Nephron (organoid): ENCODE measurements around the gene KRTCAP3.

Source experiments
- H3K27ac Mint-ChIP-seq, 3 experiments: 2 replicates each; pipeline ENCODE4 v1.8.0; 2020; ENCODE audit warnings: mixed read lengths in 3 of 3, mild to moderate bottlenecking in 2 of 3, moderate library complexity in 1 of 3
- H3K27me3 Mint-ChIP-seq: 2 replicates; pipeline ENCODE4 v1.8.0; 2021; ENCODE audit warnings: low read depth, mild to moderate bottlenecking, moderate library complexity, mixed read lengths
- H3K36me3 Mint-ChIP-seq: 2 replicates; pipeline ENCODE4 v1.8.0; 2020; ENCODE audit warnings: low read depth, mixed read lengths
- H3K4me1 Mint-ChIP-seq: 2 replicates; pipeline ENCODE4 v1.8.0; 2020; ENCODE audit warnings: mixed read lengths
- H3K4me3 Mint-ChIP-seq, 3 experiments: 2 replicates each; pipeline ENCODE4 v1.8.0; 2020; ENCODE audit warnings: mild to moderate bottlenecking in 3 of 3, mixed read lengths in 3 of 3, moderate library complexity in 2 of 3
- H3K9me3 Mint-ChIP-seq: 2 replicates; pipeline ENCODE4 v1.8.0; 2020; ENCODE audit warnings: mixed read lengths
- TF ChIP-seq, protein P1 (sequence below), 3 experiments: fragments of 200-600 bp; sonication (generic); IDR thresholded peaks; one replicate each; pipeline ENCODE4 v1.5.0; 2021; ENCODE audit warnings: antibody characterized with exemption in 3 of 3; ENCODE audit not compliant: unreplicated experiment in 3 of 3

The KRTCAP3 gene

DNA sequence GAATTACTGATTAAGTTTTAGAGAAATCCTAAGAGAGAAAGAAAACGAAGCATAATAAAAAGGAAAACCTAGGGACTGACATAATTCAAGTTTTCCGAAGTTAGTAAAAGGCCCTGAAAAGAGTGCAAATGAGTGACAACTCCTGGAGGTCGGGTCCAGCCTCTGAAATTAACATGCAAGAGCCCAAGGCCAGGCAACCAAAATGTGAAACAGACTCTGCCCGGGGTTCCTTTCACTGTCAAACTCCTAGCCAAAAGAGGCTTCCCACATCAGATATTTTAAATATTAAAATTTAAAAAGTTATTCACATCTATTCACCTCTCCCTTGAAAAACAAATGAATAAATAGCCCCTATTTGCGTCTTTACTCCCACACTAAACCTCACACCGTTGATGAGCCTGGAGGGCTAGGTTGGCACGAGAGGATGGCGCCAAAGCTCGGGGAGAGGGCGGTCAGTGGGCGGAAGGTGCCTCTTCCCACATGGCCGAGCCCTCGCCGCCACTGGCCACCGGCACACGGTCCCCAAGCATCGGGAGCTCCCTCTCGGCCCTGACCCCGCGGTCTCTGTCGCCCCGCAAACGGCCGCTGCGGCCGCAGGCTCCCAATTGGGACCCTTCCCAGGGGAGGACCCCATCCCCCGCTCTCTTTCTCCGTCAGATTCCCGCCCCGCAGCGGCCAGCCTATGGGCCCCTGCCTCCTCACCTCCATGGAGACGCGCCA lies 33.4 kb upstream of the KRTCAP3 start:
- peak overlapping the region; percentile 78 to 84 (median 80) for H3K27ac Mint-ChIP-seq
- no peaks in the 10 kb centered on the region for H3K27me3 Mint-ChIP-seq
- peaks cover 23% of the 10 kb centered on the region for H3K4me1 Mint-ChIP-seq
- H3K4me3 Mint-ChIP-seq: peak overlapping the region; percentile 88 to 94 (median 92)
- H3K9me3 Mint-ChIP-seq: no peaks in the 10 kb centered on the region
- peaks cover 8% of the 10 kb centered on the region for H3K36me3 Mint-ChIP-seq
- TF ChIP-seq, protein P1, sequence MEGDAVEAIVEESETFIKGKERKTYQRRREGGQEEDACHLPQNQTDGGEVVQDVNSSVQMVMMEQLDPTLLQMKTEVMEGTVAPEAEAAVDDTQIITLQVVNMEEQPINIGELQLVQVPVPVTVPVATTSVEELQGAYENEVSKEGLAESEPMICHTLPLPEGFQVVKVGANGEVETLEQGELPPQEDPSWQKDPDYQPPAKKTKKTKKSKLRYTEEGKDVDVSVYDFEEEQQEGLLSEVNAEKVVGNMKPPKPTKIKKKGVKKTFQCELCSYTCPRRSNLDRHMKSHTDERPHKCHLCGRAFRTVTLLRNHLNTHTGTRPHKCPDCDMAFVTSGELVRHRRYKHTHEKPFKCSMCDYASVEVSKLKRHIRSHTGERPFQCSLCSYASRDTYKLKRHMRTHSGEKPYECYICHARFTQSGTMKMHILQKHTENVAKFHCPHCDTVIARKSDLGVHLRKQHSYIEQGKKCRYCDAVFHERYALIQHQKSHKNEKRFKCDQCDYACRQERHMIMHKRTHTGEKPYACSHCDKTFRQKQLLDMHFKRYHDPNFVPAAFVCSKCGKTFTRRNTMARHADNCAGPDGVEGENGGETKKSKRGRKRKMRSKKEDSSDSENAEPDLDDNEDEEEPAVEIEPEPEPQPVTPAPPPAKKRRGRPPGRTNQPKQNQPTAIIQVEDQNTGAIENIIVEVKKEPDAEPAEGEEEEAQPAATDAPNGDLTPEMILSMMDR (IDR thresholded peaks at IDR 0.05; ENCODE audit: unreplicated experiment in 3 of 3): no peak

DNA sequence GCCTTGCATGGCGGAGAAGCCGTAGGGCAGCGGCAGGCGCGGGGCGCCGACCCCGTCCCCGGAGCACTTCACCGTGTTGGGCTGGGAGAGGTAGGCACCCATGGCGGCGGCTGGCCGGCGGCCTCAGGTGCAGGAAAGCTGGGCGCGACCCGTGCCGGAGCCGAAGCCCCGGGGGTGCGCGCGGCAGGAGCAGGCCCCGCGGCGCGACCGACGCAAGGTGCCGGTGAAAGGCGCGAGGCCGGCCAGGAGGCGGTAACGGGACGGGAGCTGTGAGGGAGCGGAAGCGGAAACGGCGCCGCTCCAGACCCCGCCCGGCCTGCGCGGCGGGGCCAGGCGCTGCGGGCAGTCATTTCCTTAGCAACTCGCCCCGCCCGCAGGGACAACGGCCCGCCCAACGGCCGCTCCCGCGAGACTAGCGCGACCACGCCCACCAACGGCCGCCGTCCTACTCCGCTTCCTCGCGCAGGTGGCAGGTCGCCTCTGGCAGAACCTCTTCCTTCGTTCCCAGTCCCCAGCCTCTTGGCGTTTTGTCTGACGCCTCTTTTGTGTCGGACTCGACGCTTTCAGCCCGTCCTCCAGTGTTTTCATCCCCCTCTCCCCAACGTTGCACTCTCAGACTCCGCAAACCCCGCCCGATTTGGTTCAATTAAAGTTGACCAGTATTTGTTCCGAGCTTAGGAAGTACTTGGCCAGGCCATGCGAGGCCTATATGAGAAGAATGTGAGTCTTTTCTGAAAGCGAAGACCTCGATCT lies 32.7 kb upstream of the KRTCAP3 start, which contains the start of gene PPM1G:
Gene PPM1G (minus strand): TSS at position 271 of the 753 bp plus-strand sequence. CDS start 169 bp downstream, at position 102.
- peak within 1 kb of the TSS; percentile 88 to 97 (median 94) for H3K4me3 Mint-ChIP-seq
- peaks cover 23% of the 10 kb centered on the region for H3K4me1 Mint-ChIP-seq
- H3K27me3 Mint-ChIP-seq: no peaks in the 10 kb centered on the region
- peak within 1 kb of the TSS; percentile 92 to 97 (median 96) for H3K27ac Mint-ChIP-seq
- H3K36me3 Mint-ChIP-seq: peaks cover 8% of the 10 kb centered on the region
- H3K9me3 Mint-ChIP-seq: no peaks in the 10 kb centered on the region
- TF ChIP-seq, protein P1 (IDR thresholded peaks at IDR 0.05; ENCODE audit: unreplicated experiment in 3 of 3): no peak

DNA sequence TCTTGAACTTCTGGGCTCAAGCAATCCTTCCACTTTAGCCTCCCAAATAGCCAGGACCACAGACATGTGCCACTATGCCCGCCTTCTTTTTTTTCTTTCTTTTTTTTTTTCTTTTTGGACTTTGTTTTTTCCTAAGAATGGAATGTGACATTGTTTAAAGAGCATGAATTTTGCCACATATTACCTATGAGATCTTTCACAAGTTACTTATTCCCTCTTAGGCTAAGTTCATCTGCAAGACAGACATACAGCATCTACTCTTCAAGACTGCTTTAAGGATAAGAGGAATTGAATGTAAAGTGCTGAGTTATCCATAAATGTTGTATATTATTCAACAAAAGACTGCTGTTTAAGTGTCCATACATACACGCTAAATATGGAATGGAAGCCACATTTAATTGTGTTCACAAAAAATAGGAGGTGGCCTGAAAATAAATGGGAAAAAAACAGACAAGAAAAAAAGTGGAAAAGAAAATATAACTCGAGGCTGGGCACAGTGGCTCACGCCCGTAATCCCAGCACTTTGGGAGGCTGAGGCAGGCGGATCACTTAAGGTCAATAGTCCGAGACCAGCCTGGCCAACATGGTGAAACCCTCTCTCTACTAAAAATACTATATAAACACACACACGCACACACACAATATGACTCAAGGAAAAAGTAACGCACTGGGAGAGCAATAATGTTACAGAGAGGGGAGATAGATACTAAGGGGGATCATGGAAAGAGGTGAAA lies 29.6 kb upstream of the KRTCAP3 start:
- H3K4me3 Mint-ChIP-seq: peak overlapping the region; percentile 31 to 52 (median 31)
- H3K27me3 Mint-ChIP-seq: peaks cover 3% of the 10 kb centered on the region
- TF ChIP-seq, protein P1 (IDR thresholded peaks at IDR 0.05; ENCODE audit: unreplicated experiment in 3 of 3): no peak
- H3K27ac Mint-ChIP-seq: peak overlapping the region in 2 of 3 experiments; percentile 16 to 48
- no peaks in the 10 kb centered on the region for H3K9me3 Mint-ChIP-seq
- no peaks in the 10 kb centered on the region for H3K36me3 Mint-ChIP-seq
- H3K4me1 Mint-ChIP-seq: peaks cover 18% of the 10 kb centered on the region

DNA sequence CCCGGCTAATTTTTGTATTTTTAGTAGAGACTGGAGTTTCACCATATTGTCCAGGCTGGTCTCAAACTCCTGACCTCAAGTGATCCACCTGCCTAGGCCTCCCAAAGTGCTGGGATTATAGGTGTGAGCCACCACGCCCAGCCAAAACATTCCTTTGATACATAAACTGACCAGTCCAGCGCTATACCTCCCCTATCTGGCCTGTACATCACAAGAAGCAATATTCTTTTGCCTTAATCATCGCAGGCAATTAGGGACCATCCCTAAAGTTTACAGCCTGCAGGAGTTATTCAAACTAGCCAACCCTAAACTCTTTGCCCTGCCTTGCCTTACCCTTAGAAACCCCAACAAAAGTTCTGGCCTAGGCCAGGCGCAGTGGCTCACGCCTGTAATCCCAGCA lies 26.0 kb upstream of the KRTCAP3 start:
- Mint-ChIP-seq H3K27me3 (peaks cover 3% of the 10 kb centered on the region), H3K4me3 (no peak overlapping the region), H3K4me1 (peaks cover 4% of the 10 kb centered on the region)

DNA sequence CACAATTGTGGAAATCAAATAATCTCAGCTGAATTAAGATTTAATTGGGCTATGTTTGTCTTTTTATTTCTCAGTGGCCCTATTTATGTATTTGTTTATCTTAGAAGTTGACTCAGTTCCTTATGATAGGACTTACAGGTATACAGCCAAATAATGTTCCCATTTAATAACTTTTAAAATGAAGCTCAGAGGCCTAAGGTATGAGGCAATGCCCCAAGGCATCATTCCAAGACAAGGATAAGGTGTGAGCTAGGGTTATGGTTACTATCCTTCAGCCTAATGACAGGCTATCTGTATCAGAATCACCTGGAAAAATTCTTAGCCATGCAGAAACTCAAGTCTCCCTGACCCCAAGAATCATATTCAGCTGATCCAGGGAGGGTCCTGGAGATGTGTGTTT lies 21.2 kb upstream of the KRTCAP3 start:
- no peak overlapping the region for H3K4me3 Mint-ChIP-seq
- no peak overlapping the region for H3K27ac Mint-ChIP-seq
- no peaks in the 10 kb centered on the region for H3K36me3 Mint-ChIP-seq
- TF ChIP-seq, protein P1 (IDR thresholded peaks at IDR 0.05; ENCODE audit: unreplicated experiment in 3 of 3): no peak
- peaks cover 3% of the 10 kb centered on the region for H3K27me3 Mint-ChIP-seq
- H3K9me3 Mint-ChIP-seq: no peaks in the 10 kb centered on the region
- no peaks in the 10 kb centered on the region for H3K4me1 Mint-ChIP-seq

More for the DNA sequence above, 26.0 kb upstream of the KRTCAP3 start:
- TF ChIP-seq, protein P1 (IDR thresholded peaks at IDR 0.05; ENCODE audit: unreplicated experiment in 3 of 3): no peak
- Mint-ChIP-seq H3K9me3 (no peaks in the 10 kb centered on the region), H3K27ac (no peak overlapping the region), H3K36me3 (no peaks in the 10 kb centered on the region)
